ENCODE measurements around the gene GFRA3.

GRCh38 chr5:138276402-138277054 is 2.1 kb upstream of the GFRA3 start:
- TF ChIP-seq PATZ1 (CRISPR knock-in tag; IDR thresholded peaks at IDR 0.05; ENCODE audit: borderline replicate concordance) (no peak), SNAI2 (CRISPR knock-in tag; IDR thresholded peaks at IDR 0.05) (no peak), POU6F1 (CRISPR knock-in tag; IDR thresholded peaks at IDR 0.05; ENCODE audit: borderline replicate concordance, low read depth) (no peak), CREB5 (CRISPR knock-in tag; IDR thresholded peaks at IDR 0.05; ENCODE audit: low read depth) (no peak), ZNF70 (CRISPR knock-in tag; IDR thresholded peaks at IDR 0.05) (no peak), ISL1 (CRISPR knock-in tag; IDR thresholded peaks at IDR 0.05) (no peak)

Measured in SK-N-SH treated with all-trans-retinoic acid at 6 μM for 48 hours (cell line).